Astrocyte of the spinal cord (primary cell): ENCODE data around the gene STUM.

Experiments
- DNase-seq: peaks from one replicate; pipeline ENCODE4 v3.0.0; 2011; ENCODE audit warnings: low read depth, low spot score
- H3K4me3 ChIP-seq: 2 replicates; pipeline ENCODE4 v1.5.1; 2011; ENCODE audit warnings: low read depth, mild to moderate bottlenecking, low read length, moderate library complexity
- CTCF ChIP-seq: IDR thresholded peaks from 2 replicates; pipeline ENCODE4 v1.5.1; 2012; ENCODE audit warnings: low read depth, mild to moderate bottlenecking, low read length, inconsistent platforms
- in situ Hi-C: cut with HindIII; loops from 2 replicates; pipeline ENCODE4 v1.10.0; 2017; ENCODE audit warnings: low sequenced_read_pairs

STUM gene

GRCh38 chr1:226602186-226603021 lies 53.8 kb downstream of the STUM start:
- TF ChIP-seq CTCF: no peak
- in situ Hi-C loops: no loop called here
- no peak overlapping the region for H3K4me3 ChIP-seq
- DNase-seq: peak; percentile 2

- in situ Hi-C loops: no loop called here
- no peak overlapping the region for H3K4me3 ChIP-seq
- DNase-seq: peak; percentile 13
- no peak for TF ChIP-seq CTCF
Measured at GRCh38 chr1:226603022-226603857, 54.7 kb downstream of the STUM start.

- no peak for TF ChIP-seq CTCF
- in situ Hi-C loops: no loop called here
- no peak overlapping the region for H3K4me3 ChIP-seq
- no peak for DNase-seq
Measured at GRCh38 chr1:226603858-226604559, 55.4 kb downstream of the STUM start.

GRCh38 chr1:226604560-226605317 lies 56.2 kb downstream of the STUM start:
- no peak for DNase-seq
- H3K4me3 ChIP-seq: no peak overlapping the region
- TF ChIP-seq CTCF: no peak
- in situ Hi-C loops: no loop called here

- no peak for DNase-seq
- no peak for TF ChIP-seq CTCF
- no peak overlapping the region for H3K4me3 ChIP-seq
- in situ Hi-C loops: no loop called here
Measured at GRCh38 chr1:226605318-226605950, 56.9 kb downstream of the STUM start.
